SK-N-SH treated with all-trans-retinoic acid at 6 μM for 48 hours (cell line): ENCODE results near the gene DCBLD1.

Experiments
- ATAC-seq: fragments of 200-7000 bp; cut with Tn5 transposase; 3 replicates; pipeline ENCODE4 v1.9.1; 2020; ENCODE audit warnings: mild to moderate bottlenecking, moderate library complexity
- ARNTL ChIP-seq: fragments of 450-650 bp; formaldehyde crosslinking; IDR thresholded peaks from 2 replicates; pipeline ENCODE4 v1.5.0; 2020; ENCODE audit warnings: low read depth, mild to moderate bottlenecking, moderate library complexity, borderline replicate concordance
- BACH2 ChIP-seq: fragments of 250-450 bp; sonication (Bioruptor Pico); IDR thresholded peaks from 2 replicates; pipeline ENCODE4 v1.9.0; 2021; ENCODE audit warnings: mild to moderate bottlenecking, borderline replicate concordance
- CREB5 ChIP-seq: fragments of 250-450 bp; sonication (Bioruptor Pico); IDR thresholded peaks from 2 replicates; pipeline ENCODE4 v1.5.1; 2020; ENCODE audit warnings: low read depth, mild to moderate bottlenecking, moderate library complexity
- CSDC2 ChIP-seq: fragments of 250-450 bp; sonication (Bioruptor Pico); IDR thresholded peaks from 2 replicates; pipeline ENCODE4 v1.5.0; 2020; ENCODE audit warnings: mild to moderate bottlenecking, moderate library complexity
- ESRRG ChIP-seq: fragments of 250-450 bp; sonication (Bioruptor Pico); IDR thresholded peaks from 2 replicates; pipeline ENCODE4 v1.6.1; 2021; ENCODE audit warnings: mild to moderate bottlenecking
- GLIS3 ChIP-seq: fragments of 250-450 bp; sonication (Bioruptor Pico); IDR thresholded peaks from 2 replicates; pipeline ENCODE4 v1.5.0; 2020; ENCODE audit warnings: mild to moderate bottlenecking, moderate library complexity
- ISL1 ChIP-seq: fragments of 250-450 bp; sonication (Bioruptor Pico); IDR thresholded peaks from 2 replicates; pipeline ENCODE4 v2.1.2; 2022; ENCODE audit warnings: mild to moderate bottlenecking, moderate library complexity
- OSR1 ChIP-seq: fragments of 250-450 bp; sonication (Bioruptor Pico); IDR thresholded peaks from 2 replicates; pipeline ENCODE4 v1.8.0; 2022; ENCODE audit warnings: moderate library complexity, mild to moderate bottlenecking, inconsistent platforms
- PATZ1 ChIP-seq: fragments of 250-450 bp; sonication (Bioruptor Pico); IDR thresholded peaks from 2 replicates; pipeline ENCODE4 v1.8.0; 2020; ENCODE audit warnings: mild to moderate bottlenecking, moderate library complexity, borderline replicate concordance
- POU6F1 ChIP-seq: fragments of 250-450 bp; sonication (Bioruptor Pico); IDR thresholded peaks from 2 replicates; pipeline ENCODE4 v1.8.0; 2021; ENCODE audit warnings: low read depth, mild to moderate bottlenecking, moderate library complexity, borderline replicate concordance
- PPARA ChIP-seq: fragments of 250-450 bp; sonication (Bioruptor Pico); IDR thresholded peaks from 2 replicates; pipeline ENCODE4 v1.5.0; 2020; ENCODE audit warnings: mild to moderate bottlenecking, borderline replicate concordance
- RARB ChIP-seq: fragments of 250-450 bp; sonication (Bioruptor Pico); IDR thresholded peaks from 2 replicates; pipeline ENCODE4 v1.8.0; 2021; ENCODE audit warnings: mild to moderate bottlenecking, moderate library complexity
- SNAI2 ChIP-seq: fragments of 250-450 bp; sonication (Bioruptor Pico); IDR thresholded peaks from 2 replicates; pipeline ENCODE4 v1.5.0; 2020; ENCODE audit warnings: mild to moderate bottlenecking, moderate library complexity
- TCF4 ChIP-seq: fragments of 250-450 bp; sonication (Bioruptor Pico); IDR thresholded peaks from 2 replicates; pipeline ENCODE4 v1.8.0; 2021; ENCODE audit warnings: mild to moderate bottlenecking, moderate library complexity, borderline replicate concordance
- TOX ChIP-seq: fragments of 250-450 bp; sonication (Bioruptor Pico); IDR thresholded peaks from 2 replicates; pipeline ENCODE4 v1.8.0; 2021; ENCODE audit warnings: mild to moderate bottlenecking, moderate library complexity, borderline replicate concordance
- TSHZ2 ChIP-seq: fragments of 250-450 bp; sonication (Bioruptor Pico); IDR thresholded peaks from 2 replicates; pipeline ENCODE4 v1.5.0; 2020; ENCODE audit warnings: mild to moderate bottlenecking, moderate library complexity
- ZC3H10 ChIP-seq: fragments of 250-450 bp; sonication (Bioruptor Pico); IDR thresholded peaks from 2 replicates; pipeline ENCODE4 v1.5.1; 2021; ENCODE audit warnings: mild to moderate bottlenecking, moderate library complexity
- ZFP3 ChIP-seq: fragments of 250-450 bp; sonication (Bioruptor Pico); IDR thresholded peaks from 2 replicates; pipeline ENCODE4 v1.5.0; 2020; ENCODE audit warnings: mild to moderate bottlenecking, moderate library complexity
- ZFP30 ChIP-seq: fragments of 450-650 bp; formaldehyde crosslinking; IDR thresholded peaks from 2 replicates; pipeline ENCODE4 v1.5.0; 2022; ENCODE audit warnings: mild to moderate bottlenecking, moderate library complexity
- ZNF8 ChIP-seq: fragments of 450-650 bp; formaldehyde crosslinking; IDR thresholded peaks from 2 replicates; pipeline ENCODE4 v1.5.0; 2020; ENCODE audit warnings: mild to moderate bottlenecking, moderate library complexity

DCBLD1 gene

GRCh38 chr6:117538615-117539014, 56.1 kb downstream of the DCBLD1 start:
- ATAC-seq: no peak
- TF ChIP-seq POU6F1 (CRISPR knock-in tag) (no peak), TSHZ2 (CRISPR knock-in tag) (no peak), PPARA (CRISPR knock-in tag) (no peak), ZFP3 (CRISPR knock-in tag) (no peak), SNAI2 (no peak), CREB5 (CRISPR knock-in tag) (no peak), GLIS3 (CRISPR knock-in tag) (no peak), ISL1 (CRISPR knock-in tag) (no peak), ZC3H10 (CRISPR knock-in tag) (no peak), BACH2 (CRISPR knock-in tag) (no peak), OSR1 (CRISPR knock-in tag) (no peak), ESRRG (no peak), TCF4 (no peak), CSDC2 (no peak), ARNTL (CRISPR knock-in tag) (no peak), ZNF8 (CRISPR knock-in tag) (no peak), PATZ1 (no peak)

GRCh38 chr6:117540670-117541069, 58.2 kb downstream of the DCBLD1 start:
- no peak for ATAC-seq
- TF ChIP-seq CSDC2 (no peak), TCF4 (no peak), PATZ1 (no peak), POU6F1 (CRISPR knock-in tag) (no peak), ISL1 (CRISPR knock-in tag) (no peak), ZC3H10 (CRISPR knock-in tag) (no peak), RARB (CRISPR knock-in tag) (no peak), GLIS3 (CRISPR knock-in tag) (no peak), ZFP30 (no peak), ZNF8 (CRISPR knock-in tag) (no peak), SNAI2 (no peak), TOX (CRISPR knock-in tag) (no peak), ARNTL (CRISPR knock-in tag) (no peak), OSR1 (CRISPR knock-in tag) (no peak), CREB5 (CRISPR knock-in tag) (no peak), BACH2 (CRISPR knock-in tag) (no peak), ZFP3 (CRISPR knock-in tag) (no peak), ESRRG (no peak)
